ENCODE measurements around the gene COX4I2.
"Not testable (repeated sequence)": the region's sequence is repeated elsewhere in the genome, so short reads cannot be mapped to it uniquely, and the experiment has no call there.

DNA sequence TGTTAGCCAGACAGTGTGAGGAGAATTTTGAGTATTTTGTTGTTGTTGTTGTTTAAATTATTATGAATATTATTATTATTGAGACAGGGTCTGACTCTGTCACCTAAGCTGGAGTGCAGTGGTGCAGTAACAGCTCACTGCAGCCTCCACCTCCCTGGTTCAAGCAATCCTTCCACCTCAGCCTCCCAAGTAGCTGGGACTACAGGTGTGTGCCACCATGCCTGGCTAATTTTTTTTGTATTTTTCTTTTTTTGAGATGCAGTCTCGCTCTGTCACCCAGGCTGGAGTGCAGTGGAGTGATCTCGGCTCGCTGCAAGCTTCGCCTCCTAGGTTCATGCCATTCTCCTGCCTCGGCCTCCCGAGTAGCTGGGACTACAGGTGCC, 14.6 kb upstream of the COX4I2 start:
- not testable (repeated sequence) for TF ChIP-seq EZH2 (IDR thresholded peaks at IDR 0.05; ENCODE audit: low read length, unreplicated experiment); EZH2phosphoT487 (IDR thresholded peaks at IDR 0.05; ENCODE audit: borderline replicate concordance, low read length)
- TF ChIP-seq, protein P1, sequence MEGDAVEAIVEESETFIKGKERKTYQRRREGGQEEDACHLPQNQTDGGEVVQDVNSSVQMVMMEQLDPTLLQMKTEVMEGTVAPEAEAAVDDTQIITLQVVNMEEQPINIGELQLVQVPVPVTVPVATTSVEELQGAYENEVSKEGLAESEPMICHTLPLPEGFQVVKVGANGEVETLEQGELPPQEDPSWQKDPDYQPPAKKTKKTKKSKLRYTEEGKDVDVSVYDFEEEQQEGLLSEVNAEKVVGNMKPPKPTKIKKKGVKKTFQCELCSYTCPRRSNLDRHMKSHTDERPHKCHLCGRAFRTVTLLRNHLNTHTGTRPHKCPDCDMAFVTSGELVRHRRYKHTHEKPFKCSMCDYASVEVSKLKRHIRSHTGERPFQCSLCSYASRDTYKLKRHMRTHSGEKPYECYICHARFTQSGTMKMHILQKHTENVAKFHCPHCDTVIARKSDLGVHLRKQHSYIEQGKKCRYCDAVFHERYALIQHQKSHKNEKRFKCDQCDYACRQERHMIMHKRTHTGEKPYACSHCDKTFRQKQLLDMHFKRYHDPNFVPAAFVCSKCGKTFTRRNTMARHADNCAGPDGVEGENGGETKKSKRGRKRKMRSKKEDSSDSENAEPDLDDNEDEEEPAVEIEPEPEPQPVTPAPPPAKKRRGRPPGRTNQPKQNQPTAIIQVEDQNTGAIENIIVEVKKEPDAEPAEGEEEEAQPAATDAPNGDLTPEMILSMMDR (conservative IDR thresholded peaks at IDR 0.05; ENCODE audit: low read depth, low read length) = not testable (repeated sequence)

All from PC-3 (cell line).